ENCODE results near the gene ERBB2. TPM values are rescaled to one million over a fixed set of nuclear protein-coding genes. Genes with fewer than 3 reads are reported as not detected.

ERBB2 gene
- total and polyA plus RNA-seq, 9 of the 15 experiments (the other 6 are each of a cell fraction or from before 2014, with no cell fraction given): 0.74 to 5.6 (median 3.3) TPM

DNA sequence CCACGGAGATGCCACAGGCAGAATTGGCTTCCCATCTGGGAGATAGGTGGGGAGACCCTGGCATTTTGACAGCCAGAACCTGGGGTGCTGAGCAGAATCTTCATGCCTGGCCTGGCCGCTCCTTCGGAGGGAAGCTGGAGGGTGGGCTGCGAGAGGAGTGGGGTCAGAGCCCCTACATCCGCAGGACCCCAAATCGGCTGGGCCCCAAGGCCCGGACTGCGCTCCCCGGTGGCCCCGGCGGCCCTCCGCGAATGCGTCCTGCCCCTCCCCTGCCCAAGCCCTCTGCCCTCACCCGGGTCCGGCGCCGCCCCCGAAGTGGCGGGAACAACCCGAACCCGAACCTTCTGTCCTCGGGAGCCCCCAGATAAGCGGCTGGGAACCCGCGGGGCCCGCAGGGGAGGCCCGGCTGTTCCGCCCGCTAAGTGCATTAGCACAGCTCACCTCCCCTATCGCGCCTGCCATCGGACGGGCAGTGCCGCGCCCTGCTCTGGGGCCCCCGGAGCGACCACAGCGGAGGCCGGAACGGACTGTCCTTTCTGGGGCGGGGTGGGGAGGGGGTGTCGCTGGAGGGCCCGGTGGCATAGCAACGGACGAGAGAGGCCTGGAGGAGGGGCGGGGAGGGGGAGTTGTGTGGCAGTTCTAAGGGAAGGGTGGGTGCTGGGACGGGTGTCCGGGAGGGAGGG, 32.5 kb upstream of the ERBB2 start (continued):
- TF ChIP-seq ZBTB7A (IDR thresholded peaks at IDR 0.05; ENCODE audit: borderline replicate concordance, control insufficient read depth, low read depth, low read length) (peak; percentile 95), NFIC (IDR thresholded peaks at IDR 0.05) (peak; percentile 51), CHCHD3 (CRISPR knock-in tag; IDR thresholded peaks at IDR 0.05) (no peak), FOXJ3 (CRISPR knock-in tag; IDR thresholded peaks at IDR 0.05) (no peak), SAFB (IDR thresholded peaks at IDR 0.05; ENCODE audit: borderline replicate concordance, low read depth, low read length) (no peak), RBBP5 (IDR thresholded peaks at IDR 0.05; ENCODE audit: borderline replicate concordance, insufficient read depth, low read length, poor library complexity, severe bottlenecking) (peak; percentile 34), ADNP (tag; IDR thresholded peaks at IDR 0.05) (no peak), ZNF699 (CRISPR knock-in tag; IDR thresholded peaks at IDR 0.05; ENCODE audit: insufficient replicate concordance) (no peak), SMARCA4 (IDR thresholded peaks at IDR 0.05) (peak; percentile 50; the same call in 1 of the 2 replicates), RAD51 (IDR thresholded peaks at IDR 0.05; ENCODE audit: borderline replicate concordance, low read depth) (0 out of 2 replicates have a peak, but pooled peaks have one; percentile 17), MBD2 (IDR thresholded peaks at IDR 0.05; ENCODE audit: borderline replicate concordance, low read depth) (peak; percentile 82; the same call in 1 of the 2 replicates), ZNF668 (CRISPR knock-in tag; IDR thresholded peaks at IDR 0.05) (peak; percentile 8; the same call in 1 of the 2 replicates), YY1 (IDR thresholded peaks at IDR 0.05; ENCODE audit: borderline replicate concordance in 1 of 3, control insufficient read depth in 1 of 3, extremely low read depth in 1 of 3, insufficient read depth in 3 of 3, insufficient read length in 1 of 3, insufficient replicate concordance in 2 of 3, low read depth in 1 of 3, low read length in 2 of 3) (peak in 1 of 3 experiments; percentile 21), NR4A1 (CRISPR knock-in tag; IDR thresholded peaks at IDR 0.05) (no peak), NR4A1 (tag; IDR thresholded peaks at IDR 0.05) (peak; percentile 52; the same call in 1 of the 2 replicates), POLR2B (IDR thresholded peaks at IDR 0.05; ENCODE audit: low read depth, partially characterized antibody) (peak; percentile 15), TEAD4 (IDR thresholded peaks at IDR 0.05; ENCODE audit: low read length) (peak; percentile 47; the same call in 1 of the 2 replicates), TEAD4 (CRISPR knock-in tag; IDR thresholded peaks at IDR 0.05; ENCODE audit: borderline replicate concordance) (no peak), RNF2 (IDR thresholded peaks at IDR 0.05) (peak; percentile 98), ZNF280A (IDR thresholded peaks at IDR 0.05; ENCODE audit: low read depth, partially characterized antibody) (no peak), JUNB (CRISPR knock-in tag; conservative IDR thresholded peaks at IDR 0.05) (no peak), NBN (IDR thresholded peaks at IDR 0.05; ENCODE audit: low read depth) (no peak; the same call in 1 of the 2 replicates), HDAC6 (IDR thresholded peaks at IDR 0.05; ENCODE audit: low read depth, low read length) (no peak)
- TF ChIP-seq, protein P1, sequence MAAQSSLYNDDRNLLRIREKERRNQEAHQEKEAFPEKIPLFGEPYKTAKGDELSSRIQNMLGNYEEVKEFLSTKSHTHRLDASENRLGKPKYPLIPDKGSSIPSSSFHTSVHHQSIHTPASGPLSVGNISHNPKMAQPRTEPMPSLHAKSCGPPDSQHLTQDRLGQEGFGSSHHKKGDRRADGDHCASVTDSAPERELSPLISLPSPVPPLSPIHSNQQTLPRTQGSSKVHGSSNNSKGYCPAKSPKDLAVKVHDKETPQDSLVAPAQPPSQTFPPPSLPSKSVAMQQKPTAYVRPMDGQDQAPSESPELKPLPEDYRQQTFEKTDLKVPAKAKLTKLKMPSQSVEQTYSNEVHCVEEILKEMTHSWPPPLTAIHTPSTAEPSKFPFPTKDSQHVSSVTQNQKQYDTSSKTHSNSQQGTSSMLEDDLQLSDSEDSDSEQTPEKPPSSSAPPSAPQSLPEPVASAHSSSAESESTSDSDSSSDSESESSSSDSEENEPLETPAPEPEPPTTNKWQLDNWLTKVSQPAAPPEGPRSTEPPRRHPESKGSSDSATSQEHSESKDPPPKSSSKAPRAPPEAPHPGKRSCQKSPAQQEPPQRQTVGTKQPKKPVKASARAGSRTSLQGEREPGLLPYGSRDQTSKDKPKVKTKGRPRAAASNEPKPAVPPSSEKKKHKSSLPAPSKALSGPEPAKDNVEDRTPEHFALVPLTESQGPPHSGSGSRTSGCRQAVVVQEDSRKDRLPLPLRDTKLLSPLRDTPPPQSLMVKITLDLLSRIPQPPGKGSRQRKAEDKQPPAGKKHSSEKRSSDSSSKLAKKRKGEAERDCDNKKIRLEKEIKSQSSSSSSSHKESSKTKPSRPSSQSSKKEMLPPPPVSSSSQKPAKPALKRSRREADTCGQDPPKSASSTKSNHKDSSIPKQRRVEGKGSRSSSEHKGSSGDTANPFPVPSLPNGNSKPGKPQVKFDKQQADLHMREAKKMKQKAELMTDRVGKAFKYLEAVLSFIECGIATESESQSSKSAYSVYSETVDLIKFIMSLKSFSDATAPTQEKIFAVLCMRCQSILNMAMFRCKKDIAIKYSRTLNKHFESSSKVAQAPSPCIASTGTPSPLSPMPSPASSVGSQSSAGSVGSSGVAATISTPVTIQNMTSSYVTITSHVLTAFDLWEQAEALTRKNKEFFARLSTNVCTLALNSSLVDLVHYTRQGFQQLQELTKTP (IDR thresholded peaks at IDR 0.05; ENCODE audit: low read depth in 1 of 2, partially characterized antibody in 2 of 2): no peak
